Thymus (tissue), 11 donors: Measurements from ENCODE around the gene METTL16. TPM values are rescaled to one million over a fixed set of nuclear protein-coding genes. Genes with fewer than 3 reads are reported as not detected.

Experiments used
- DNase-seq, 9 donors: peaks; one replicate each; pipeline ENCODE4 v3.0.0-alpha.2; 2013; ENCODE audit warnings: low spot score in 9 of 9, low read depth in 6 of 9, missing footprints in 1 of 9
- H3K27ac ChIP-seq, 2 donors: one replicate each; pipeline ENCODE4 v1.5.1; 2013; ENCODE audit warnings: control low read depth in 1 of 2, low read depth in 1 of 2, low read length in 1 of 2, mild to moderate bottlenecking in 1 of 2, moderate library complexity in 1 of 2
- H3K27me3 ChIP-seq, 2 donors: one replicate each; pipeline ENCODE4 v1.5.1; 2013; ENCODE audit warnings: low read length in 1 of 2; ENCODE audit not compliant: control insufficient read depth in 2 of 2, insufficient read depth in 1 of 2
- H3K36me3 ChIP-seq, 2 donors: one replicate each; pipeline ENCODE4 v1.5.1; 2013; ENCODE audit warnings: low read length in 1 of 2, mild to moderate bottlenecking in 1 of 2, moderate library complexity in 1 of 2; ENCODE audit not compliant: control insufficient read depth in 2 of 2, insufficient read depth in 2 of 2
- H3K4me1 ChIP-seq, 2 donors: one replicate each; pipeline ENCODE4 v1.5.1; 2013; ENCODE audit warnings: low read length in 2 of 2; ENCODE audit not compliant: control insufficient read depth in 2 of 2, insufficient read depth in 2 of 2
- H3K4me3 ChIP-seq, 2 donors: one replicate each; pipeline ENCODE4 v1.5.1; 2013; ENCODE audit warnings: low read length in 2 of 2, control low read depth in 1 of 2, mild to moderate bottlenecking in 1 of 2
- H3K9me3 ChIP-seq, 2 donors: one replicate each; pipeline ENCODE4 v1.5.1; 2013; ENCODE audit warnings: low read length in 1 of 2, mild to moderate bottlenecking in 1 of 2; ENCODE audit not compliant: control insufficient read depth in 2 of 2, insufficient read depth in 1 of 2
- WGBS: extraction: QIAGEN DNeasy Blood & Tissue Kit; methylation state at CpG from one replicate; pipeline ENCODE4 v1.1.7; 2013; 5-methylcytosine and 5-hydroxymethylcytosine counted together
- polyA plus RNA-seq: library from polyadenylated mRNA; stranded (reverse); fragments of 200-250 nt; gene quantifications from one replicate; pipeline ENCODE4 v1.2.3, GENCODE V29; 2013
- total RNA-seq: library from RNA; stranded (reverse); fragments of 120-200 nt; gene quantifications from one replicate; pipeline ENCODE4 v1.2.4, GENCODE V29; 2013
- donor health status: healthy.

Gene METTL16
- total and polyA plus RNA-seq, 2 donors = 19.2 to 37.1 TPM

DNA sequence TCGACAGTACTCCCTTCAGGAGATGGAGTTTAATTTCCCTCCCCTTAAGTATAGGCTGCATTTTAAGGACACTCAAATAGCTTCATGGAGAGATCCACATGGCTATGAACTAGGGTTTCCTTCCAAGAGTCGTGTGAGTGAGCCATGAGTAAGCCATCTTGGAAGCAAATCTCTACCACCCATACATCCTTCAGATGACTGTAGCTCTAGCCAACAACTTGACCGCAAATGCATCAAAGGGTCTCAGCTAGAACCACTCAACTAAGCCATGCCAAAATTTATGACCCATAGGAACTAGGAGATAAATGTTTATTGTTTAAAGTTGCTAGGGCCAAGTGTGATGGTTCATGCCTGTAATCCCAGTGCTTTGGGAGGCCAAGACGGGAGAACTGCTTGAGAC, 43.4 kb downstream of the METTL16 start:
- Histone ChIP-seq H3K9me3 (no peaks in the 10 kb centered on the region), H3K4me1 (no peaks in the 10 kb centered on the region), H3K27me3 (no peaks in the 10 kb centered on the region), H3K4me3 (no peak overlapping the region), H3K36me3 (peaks cover 36 to 54% of the 10 kb centered on the region in 2 donors), H3K27ac (no peak overlapping the region)
- no peak for DNase-seq
- WGBS = 99% methylated on average over 4 of the region's 4 CpGs

DNA sequence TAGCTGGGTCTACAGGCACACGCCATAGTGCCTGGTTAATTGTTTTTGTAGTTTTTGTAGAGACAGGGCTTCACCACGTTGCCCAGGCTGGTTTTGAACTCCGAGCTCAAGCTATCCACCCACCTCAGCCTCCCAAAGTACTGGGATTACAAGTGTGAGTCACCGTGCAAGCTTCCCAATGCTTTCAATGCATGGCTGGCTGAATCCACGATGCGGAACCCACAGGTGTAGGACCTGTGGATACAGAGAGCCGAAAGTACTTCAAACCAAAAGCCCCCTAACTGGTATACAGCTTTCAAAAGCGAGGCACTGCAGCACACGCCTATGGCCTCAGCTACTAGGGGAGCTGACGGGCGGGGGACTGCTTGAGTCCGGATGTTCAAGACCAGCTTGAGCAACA, 44.8 kb downstream of the METTL16 start:
- Histone ChIP-seq H3K4me1 (no peaks in the 10 kb centered on the region), H3K27ac (no peak overlapping the region), H3K4me3 (no peak overlapping the region), H3K36me3 (peaks cover 41 to 60% of the 10 kb centered on the region in 2 donors), H3K9me3 (no peaks in the 10 kb centered on the region), H3K27me3 (no peaks in the 10 kb centered on the region)
- WGBS = 89% methylated on average over 12 of the region's 12 CpGs
- DNase-seq = no peak

DNA sequence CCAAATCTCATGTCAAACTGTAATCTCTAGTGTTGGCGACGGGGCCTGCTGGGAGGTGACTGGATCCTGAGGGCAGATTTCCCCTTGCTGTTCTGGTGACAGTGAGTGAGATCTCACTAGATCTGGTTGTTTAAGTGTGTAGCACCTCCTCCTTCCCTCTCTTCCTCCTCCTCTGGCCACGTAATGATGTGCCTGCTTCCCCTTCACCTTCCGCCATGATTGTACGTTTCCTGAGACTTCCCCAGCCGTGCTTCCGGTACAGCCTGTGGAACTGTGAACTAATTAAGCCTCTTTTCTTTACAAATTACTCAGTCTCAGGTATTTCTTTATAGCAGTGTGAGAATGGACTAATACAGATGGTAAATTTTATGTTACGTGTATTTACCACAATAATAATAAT, 49.2 kb downstream of the METTL16 start:
- Histone ChIP-seq H3K27me3 (no peaks in the 10 kb centered on the region), H3K36me3 (peaks cover 49 to 51% of the 10 kb centered on the region in 2 donors), H3K4me1 (no peaks in the 10 kb centered on the region), H3K27ac (no peak overlapping the region), H3K4me3 (no peak overlapping the region), H3K9me3 (no peaks in the 10 kb centered on the region)
- WGBS = 91% methylated on average over 8 of the region's 8 CpGs
- DNase-seq = no peak

DNA sequence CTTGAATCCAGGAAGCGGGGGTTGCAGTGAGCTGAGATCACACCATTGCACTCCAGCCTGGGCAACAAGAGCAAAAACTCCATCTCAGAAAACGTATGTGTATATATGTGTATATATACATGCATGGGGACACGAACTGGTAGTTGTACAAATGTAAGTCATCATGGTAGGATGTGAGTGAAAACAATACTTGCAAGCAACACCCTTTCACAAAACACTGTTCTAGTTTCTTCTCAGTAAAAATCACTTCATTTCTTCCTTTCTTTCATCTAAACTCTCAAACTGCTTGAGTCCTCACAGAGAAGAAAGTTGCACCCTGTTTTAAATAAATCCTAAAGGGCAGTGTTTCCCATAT, 51.8 kb downstream of the METTL16 start:
- Histone ChIP-seq H3K27ac (no peak overlapping the region), H3K4me3 (no peak overlapping the region), H3K4me1 (no peaks in the 10 kb centered on the region), H3K36me3 (peaks cover 43% of the 10 kb centered on the region in 2 donors), H3K9me3 (no peaks in the 10 kb centered on the region), H3K27me3 (no peaks in the 10 kb centered on the region)
- no peak for DNase-seq
- 96% methylated on average over 3 of the region's 3 CpGs for WGBS

DNA sequence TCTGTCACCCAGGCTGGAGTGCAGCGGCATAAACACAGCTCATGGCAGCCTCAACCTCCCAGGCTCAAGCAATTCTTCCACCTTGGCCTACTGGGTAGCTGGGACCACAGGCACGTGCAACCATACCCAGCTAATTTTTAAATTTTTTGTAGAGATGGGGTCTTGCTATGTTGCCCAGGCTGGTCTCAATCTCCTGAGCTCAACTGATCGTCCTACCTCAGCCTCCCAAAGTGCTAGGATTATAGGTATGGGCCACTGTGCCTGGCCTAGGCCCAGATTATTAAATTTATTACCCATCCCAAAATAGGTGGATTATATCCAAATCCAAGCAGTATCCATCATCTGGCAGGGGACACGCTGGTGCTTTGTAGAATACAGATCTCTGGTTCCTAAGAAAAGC, 53.8 kb downstream of the METTL16 start:
- Histone ChIP-seq H3K9me3 (no peaks in the 10 kb centered on the region), H3K27ac (no peak overlapping the region), H3K4me1 (no peaks in the 10 kb centered on the region), H3K36me3 (peaks cover 32 to 38% of the 10 kb centered on the region in 2 donors), H3K4me3 (no peak overlapping the region), H3K27me3 (no peaks in the 10 kb centered on the region)
- WGBS = 99% methylated on average over 4 of the region's 4 CpGs
- no peak for DNase-seq

DNA sequence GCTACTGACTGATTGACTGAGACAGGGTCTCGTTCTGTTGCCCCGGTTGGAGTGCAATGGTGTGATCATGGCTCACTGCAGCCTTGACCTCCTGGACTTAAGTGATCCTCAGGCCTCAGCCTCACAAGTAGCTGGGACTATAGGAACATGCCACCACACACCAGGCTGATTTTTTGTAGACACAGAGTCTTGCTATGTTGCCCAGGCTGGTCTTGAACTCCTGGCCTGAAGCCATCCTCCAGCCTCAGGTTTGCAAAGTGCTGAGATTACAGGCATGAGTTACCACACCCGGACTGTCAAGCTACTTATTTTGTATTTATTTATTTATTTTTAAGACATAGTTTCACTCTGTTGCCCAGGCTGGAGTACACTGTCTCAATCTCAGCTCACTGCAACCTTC, 55.2 kb downstream of the METTL16 start:
- Histone ChIP-seq H3K36me3 (peaks cover 23 to 33% of the 10 kb centered on the region in 2 donors), H3K4me3 (no peak overlapping the region), H3K27ac (no peak overlapping the region)

GRCh38 chr17:2455956-2456355, 55.7 kb downstream of the METTL16 start:
- DNase-seq = no peak
- Histone ChIP-seq H3K4me3 (no peak overlapping the region), H3K36me3 (peaks cover 23 to 33% of the 10 kb centered on the region in 2 donors), H3K4me1 (no peaks in the 10 kb centered on the region), H3K9me3 (no peaks in the 10 kb centered on the region), H3K27ac (no peak overlapping the region), H3K27me3 (no peaks in the 10 kb centered on the region)
- 98% methylated on average over 3 of the region's 3 CpGs for WGBS

More for the DNA sequence above, 55.2 kb downstream of the METTL16 start:
- no peak for DNase-seq
- Histone ChIP-seq H3K9me3 (no peaks in the 10 kb centered on the region), H3K4me1 (no peaks in the 10 kb centered on the region), H3K27me3 (no peaks in the 10 kb centered on the region)
- 96% methylated on average over 3 of the region's 3 CpGs for WGBS

DNA sequence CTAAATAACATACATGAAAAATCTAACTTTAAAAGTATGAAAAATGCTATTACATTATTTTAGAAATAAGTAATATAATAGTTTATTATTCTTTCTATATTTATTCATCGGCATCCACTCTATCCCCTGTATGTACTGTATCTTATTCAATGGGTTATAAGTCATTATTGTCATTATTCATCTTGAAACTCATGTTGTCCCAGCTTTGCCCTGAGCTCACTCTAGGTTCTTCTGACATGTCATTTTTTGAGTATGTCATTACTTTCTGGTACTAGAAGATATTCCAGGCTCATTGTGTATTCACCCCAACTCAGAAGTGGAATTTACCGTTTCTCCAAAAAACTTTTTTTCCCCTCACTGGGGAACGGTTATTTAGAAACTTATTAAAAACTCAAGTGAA, 57.8 kb downstream of the METTL16 start:
- Histone ChIP-seq H3K36me3 (peaks cover 13 to 22% of the 10 kb centered on the region in 2 donors), H3K4me1 (no peaks in the 10 kb centered on the region)
- DNase-seq = no peak

GRCh38 chr17:2453325-2453724, 58.4 kb downstream of the METTL16 start:
- 96% methylated on average over 6 of the region's 6 CpGs for WGBS
- no peaks in the 10 kb centered on the region for H3K27me3 ChIP-seq
- H3K4me1 ChIP-seq = no peaks in the 10 kb centered on the region
- H3K27ac ChIP-seq = no peak overlapping the region
- DNase-seq = no peak
- H3K9me3 ChIP-seq = no peaks in the 10 kb centered on the region
- peaks cover 10 to 17% of the 10 kb centered on the region in 2 donors for H3K36me3 ChIP-seq
- H3K4me3 ChIP-seq = no peak overlapping the region

More for the DNA sequence above, 57.8 kb downstream of the METTL16 start:
- no peak overlapping the region for H3K4me3 ChIP-seq
- H3K27ac ChIP-seq = no peak overlapping the region
- no peaks in the 10 kb centered on the region for H3K27me3 ChIP-seq
- no peaks in the 10 kb centered on the region for H3K9me3 ChIP-seq
- WGBS = 97% methylated on average over 3 of the region's 3 CpGs

DNA sequence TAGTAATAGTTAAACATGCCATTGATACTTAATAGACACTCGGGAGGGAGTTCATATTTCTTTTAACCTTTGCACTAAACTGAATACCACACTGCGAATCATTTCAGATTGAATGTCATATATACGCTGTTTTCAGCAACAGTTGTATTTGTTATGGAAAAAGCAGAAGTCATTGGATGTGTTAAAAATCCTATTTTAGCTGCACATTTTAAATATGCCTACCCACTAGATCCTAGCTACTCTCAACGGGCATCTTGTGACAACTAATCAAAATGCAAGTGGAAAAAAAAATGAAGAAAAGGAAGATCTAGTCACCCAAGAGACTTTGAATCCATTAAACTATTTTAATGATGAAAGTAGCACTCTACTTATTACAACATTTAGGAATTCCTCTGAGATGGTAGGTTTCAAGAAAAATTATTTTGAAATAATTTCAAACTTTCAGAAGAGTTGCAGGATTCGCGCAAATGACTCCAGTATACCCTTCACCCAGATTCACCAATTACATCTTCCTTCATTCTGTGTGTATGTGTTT, 59.4 kb downstream of the METTL16 start:
- H3K27me3 ChIP-seq = no peaks in the 10 kb centered on the region
- no peak overlapping the region for H3K27ac ChIP-seq
- DNase-seq = no peak
- H3K9me3 ChIP-seq = no peaks in the 10 kb centered on the region
- peaks cover 8 to 11% of the 10 kb centered on the region in 2 donors for H3K36me3 ChIP-seq
- WGBS = 92% methylated on average over 6 of the region's 6 CpGs
- H3K4me1 ChIP-seq = no peaks in the 10 kb centered on the region
- no peak overlapping the region for H3K4me3 ChIP-seq
